GM19328 (cell line): ENCODE data around the gene IST1.

Experiments
- ATAC-seq: cut with Tn5 transposase; IDR thresholded peaks from one replicate; pipeline ENCODE4 v1.9.1; 2021; ENCODE audit warnings: mild to moderate bottlenecking, moderate library complexity; ENCODE audit not compliant: unreplicated experiment

IST1 gene

GRCh38 chr16:71916397-71916920, 21.1 kb downstream of the IST1 start:
- no peak for ATAC-seq

DNA sequence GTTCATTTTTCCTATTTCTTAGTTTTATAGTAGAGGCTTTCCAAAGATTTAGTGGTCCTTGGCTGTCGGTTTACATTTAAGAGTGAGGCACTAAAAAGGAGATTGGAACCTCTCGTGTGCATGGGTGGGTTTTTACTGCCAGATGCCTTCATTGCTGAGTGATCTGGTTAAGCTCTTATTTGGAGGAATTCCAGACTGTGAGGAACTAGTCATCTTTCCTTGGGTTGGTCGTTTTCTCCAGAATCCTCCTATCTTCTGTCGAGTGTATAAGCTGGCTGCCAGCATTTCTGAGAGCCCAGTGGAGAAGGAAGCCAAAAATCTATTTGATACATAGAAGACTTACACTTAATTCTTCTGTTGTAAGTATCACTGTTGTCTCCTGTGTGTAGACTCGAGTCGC, 22.6 kb downstream of the IST1 start:
- no peak for ATAC-seq

DNA sequence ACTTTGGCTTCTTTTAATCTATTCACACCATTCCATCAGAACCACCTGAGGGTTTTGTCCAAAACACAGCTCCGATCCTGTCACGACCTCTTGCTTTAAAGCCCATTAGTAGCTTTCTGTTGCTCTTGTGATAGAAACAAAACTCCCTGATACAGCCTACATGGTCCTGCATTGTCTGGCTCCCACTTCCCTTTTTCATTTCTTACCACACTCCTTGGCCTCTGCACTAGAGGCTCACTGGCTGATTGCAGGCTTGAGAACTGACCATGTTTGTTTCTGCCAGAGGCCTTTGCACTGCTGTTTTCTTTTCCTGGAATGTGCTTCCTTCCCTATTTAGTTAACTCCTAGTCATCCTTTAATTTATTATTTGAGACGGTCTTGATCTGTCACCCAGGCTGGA, 23.7 kb downstream of the IST1 start:
- peak; percentile 79 for ATAC-seq

DNA sequence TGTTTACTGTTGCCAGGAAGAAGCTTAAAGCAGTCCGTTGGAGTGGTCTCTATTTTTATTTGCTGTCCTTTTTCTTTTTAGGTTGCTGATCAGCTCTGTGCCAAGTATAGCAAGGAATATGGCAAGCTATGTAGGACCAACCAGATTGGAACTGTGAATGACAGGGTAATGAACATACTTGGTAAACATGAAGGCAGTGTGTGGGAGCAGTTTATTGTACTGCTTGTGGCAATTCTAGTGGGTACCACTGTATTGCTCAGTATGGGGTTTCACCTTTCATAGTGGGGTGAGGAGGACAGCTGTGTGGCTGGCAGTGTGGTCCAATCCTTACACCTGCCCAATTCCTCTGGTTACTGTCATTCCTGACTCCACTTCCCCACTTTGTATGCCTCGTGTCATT, 25.3 kb downstream of the IST1 start:
- no peak for ATAC-seq

DNA sequence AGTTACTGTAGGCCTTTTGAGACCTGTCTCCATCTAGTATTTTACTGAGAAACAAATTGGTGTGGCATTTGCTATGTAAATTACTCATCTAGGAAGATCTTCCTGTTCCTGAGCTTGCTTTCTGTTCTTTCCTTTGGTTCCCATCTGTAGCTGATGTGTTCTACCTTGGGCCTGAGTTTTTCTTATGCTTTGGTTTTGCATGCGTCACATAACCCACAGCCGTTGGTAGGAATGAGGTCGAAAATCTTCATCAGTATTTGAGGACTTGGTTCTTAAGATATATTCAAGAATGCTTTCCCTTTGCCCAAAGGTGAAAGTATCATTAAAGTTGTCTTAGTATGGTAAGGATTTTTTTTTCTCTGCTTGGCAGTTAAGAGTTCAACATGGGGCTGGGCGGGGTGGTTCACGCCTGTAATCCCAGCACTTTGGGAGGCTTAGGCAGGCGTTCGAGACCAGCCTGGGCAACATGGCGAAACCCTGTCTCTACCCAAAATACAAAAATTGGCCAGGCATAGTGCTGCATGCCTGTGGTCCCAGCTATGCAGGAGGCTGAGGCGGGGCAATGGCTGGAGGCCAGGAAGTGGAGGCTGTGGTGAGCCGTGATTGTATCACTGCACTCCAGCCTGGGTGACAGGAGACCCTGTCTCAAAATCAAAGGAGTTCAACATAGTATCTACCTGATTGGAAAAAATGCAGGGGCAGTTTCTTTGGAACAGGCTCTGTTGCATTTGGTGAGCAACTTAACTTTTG, 28.8 kb downstream of the IST1 start:
- no peak for ATAC-seq

GRCh38 chr16:71924710-71925109, 29.4 kb downstream of the IST1 start:
- no peak for ATAC-seq

DNA sequence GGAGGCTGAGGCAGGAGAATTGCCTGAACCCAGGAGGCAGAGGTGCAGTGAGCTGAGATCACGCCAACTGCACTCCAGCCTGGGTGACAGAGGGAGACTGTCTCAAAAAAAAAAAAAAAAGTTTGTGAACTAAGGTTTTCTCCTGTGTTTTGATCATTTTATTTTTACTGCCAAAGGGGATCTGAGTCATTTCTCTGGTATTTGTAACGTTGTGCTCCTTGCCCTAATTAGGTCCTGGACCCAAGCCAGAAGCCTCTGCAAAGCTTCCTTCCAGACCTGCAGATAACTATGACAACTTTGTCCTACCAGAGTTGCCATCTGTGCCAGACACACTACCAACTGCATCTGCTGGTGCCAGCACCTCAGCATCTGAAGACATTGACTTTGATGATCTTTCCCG, 32.1 kb downstream of the IST1 start:
- no peak for ATAC-seq

- ATAC-seq: no peak
Measured at GRCh38 chr16:71927787-71928186, 32.5 kb downstream of the IST1 start.

- ATAC-seq: no peak
Measured at GRCh38 chr16:71929048-71929447, 33.7 kb downstream of the IST1 start.

DNA sequence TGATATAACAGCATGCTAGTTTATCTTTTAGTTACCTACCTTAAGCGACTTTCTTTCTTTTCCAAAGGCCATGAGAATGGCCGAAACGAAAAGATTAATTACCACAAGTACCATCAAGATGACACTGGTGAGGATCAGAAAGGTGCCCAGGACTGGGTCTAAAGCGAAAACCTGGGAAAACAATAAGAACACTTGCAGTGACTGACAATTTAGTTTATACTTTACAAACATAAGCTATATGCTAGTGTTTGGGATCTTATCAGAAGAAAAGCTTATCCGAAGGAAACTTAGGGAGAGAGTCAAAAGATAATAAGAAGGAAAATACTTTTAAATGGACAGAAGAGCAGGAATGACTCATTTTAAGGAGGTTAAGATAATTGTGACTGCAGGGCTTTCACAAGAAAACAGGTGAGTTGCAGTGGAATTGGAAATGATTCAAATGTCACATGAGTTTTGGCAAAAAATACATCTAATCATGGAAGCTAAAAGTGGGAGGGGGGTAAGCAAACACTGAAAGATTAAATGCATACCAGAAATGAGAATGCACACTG, 34.8 kb downstream of the IST1 start:
- no peak for ATAC-seq

GRCh38 chr16:71931001-71931400, 35.7 kb downstream of the IST1 start:
- ATAC-seq: no peak

GRCh38 chr16:71931599-71931998, 36.3 kb downstream of the IST1 start:
- no peak for ATAC-seq

DNA sequence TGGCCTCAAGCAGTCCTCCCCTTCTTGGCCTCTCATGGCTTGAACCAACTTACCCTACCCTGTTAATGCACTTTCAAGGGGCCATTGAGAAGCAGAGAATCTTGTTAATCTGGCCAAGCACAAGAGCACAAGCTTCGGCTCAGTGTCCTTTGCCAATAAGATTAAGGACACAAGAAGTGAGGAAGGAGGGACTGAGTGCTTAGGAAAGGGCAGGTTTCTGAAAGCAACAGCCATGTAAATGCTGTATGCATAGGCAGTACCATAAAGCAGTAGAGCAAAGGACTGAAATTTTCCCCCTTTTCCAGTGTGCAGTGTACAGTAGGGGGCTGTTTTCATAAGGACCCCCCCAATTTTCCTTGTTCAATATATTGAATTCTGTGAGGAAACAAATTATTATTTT, 37.7 kb downstream of the IST1 start:
- ATAC-seq: no peak

GRCh38 chr16:71933913-71934695, 38.8 kb downstream of the IST1 start:
- no peak for ATAC-seq

- ATAC-seq: no peak
Measured at GRCh38 chr16:71937868-71938510, 42.7 kb downstream of the IST1 start.

DNA sequence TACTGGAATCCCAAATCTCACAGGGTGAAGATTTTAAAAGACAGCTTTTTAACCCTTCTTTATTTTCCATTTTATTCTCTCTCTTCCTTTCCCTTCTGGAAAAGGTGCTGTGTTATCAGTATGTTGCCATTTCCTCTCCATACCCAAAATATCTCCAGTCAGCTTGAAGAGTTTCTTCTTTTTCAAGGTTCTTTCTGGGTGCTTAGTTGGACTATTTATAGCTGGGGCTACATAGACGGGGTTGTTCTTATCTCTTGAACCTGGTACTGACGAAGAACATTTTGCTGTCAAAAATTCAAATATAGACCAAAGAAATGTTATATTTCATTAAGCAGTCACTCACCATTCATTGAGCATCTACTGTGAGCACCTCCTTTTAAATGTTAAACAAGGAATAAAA, 48.6 kb downstream of the IST1 start:
- ATAC-seq: no peak

DNA sequence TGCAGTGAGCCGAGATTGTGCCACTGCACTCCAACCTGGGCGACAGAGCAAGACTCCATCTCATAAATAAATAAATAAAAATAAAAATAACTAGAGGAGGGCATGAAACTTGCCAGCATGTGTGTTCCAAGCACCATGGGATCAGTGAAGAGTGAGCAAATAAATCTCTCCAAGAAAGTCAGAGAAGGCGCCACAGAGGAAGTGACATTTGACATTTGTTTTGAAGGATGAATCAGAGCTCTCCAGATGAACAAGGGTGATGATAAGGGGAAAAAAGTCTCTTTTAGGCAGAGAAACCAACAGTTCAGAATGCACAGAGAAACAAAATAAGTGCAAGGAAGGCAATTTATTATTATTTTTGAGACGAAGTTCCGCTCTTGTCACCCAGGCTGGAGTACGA, 50.3 kb downstream of the IST1 start:
- no peak for ATAC-seq

GRCh38 chr16:71952825-71953224, 57.5 kb downstream of the IST1 start:
- no peak for ATAC-seq

GRCh38 chr16:71954180-71954579, 58.8 kb downstream of the IST1 start:
- ATAC-seq: no peak

GRCh38 chr16:71954699-71955195, 59.4 kb downstream of the IST1 start:
- no peak for ATAC-seq

GRCh38 chr16:71956486-71956885, 61.2 kb downstream of the IST1 start:
- ATAC-seq: no peak
